Loucy (cell line): ENCODE data around the gene PDZRN3.

Experiments used
- H2AFZ ChIP-seq: fragments of 200-600 bp; sonication (generic); 2 replicates; pipeline ENCODE4 v1.6.0; 2016; ENCODE audit warnings: antibody characterized with exemption, mild to moderate bottlenecking, low read length, moderate library complexity
- H3F3A ChIP-seq: fragments of 200-600 bp; 2 replicates; pipeline ENCODE4 v1.6.0; 2016; ENCODE audit warnings: antibody characterized with exemption, low read depth, mild to moderate bottlenecking
- H3K27me3 ChIP-seq: fragments of 200-600 bp; sonication (generic); 2 replicates; pipeline ENCODE4 v1.6.1; 2014; ENCODE audit warnings: low read length, mild to moderate bottlenecking; ENCODE audit not compliant: insufficient read depth, poor library complexity, severe bottlenecking
- H3K36me3 ChIP-seq: fragments of 200-600 bp; sonication (generic); 2 replicates; pipeline ENCODE4 v1.6.1; 2016; ENCODE audit warnings: low read length; ENCODE audit not compliant: insufficient read depth
- H3K4me1 ChIP-seq: fragments of 200-600 bp; sonication (generic); 2 replicates; pipeline ENCODE4 v1.5.1; 2014; ENCODE audit warnings: low read length, mild to moderate bottlenecking; ENCODE audit not compliant: insufficient read depth, poor library complexity, severe bottlenecking
- H3K4me2 ChIP-seq: fragments of 200-600 bp; sonication (generic); 2 replicates; pipeline ENCODE4 v1.6.0; 2014; ENCODE audit warnings: antibody characterized with exemption, low read length, low read depth, mild to moderate bottlenecking; ENCODE audit not compliant: poor library complexity, severe bottlenecking
- H3K4me3 ChIP-seq: fragments of 200-600 bp; sonication (generic); 2 replicates; pipeline ENCODE4 v1.5.1; 2014; ENCODE audit warnings: low read length, mild to moderate bottlenecking, mixed read lengths; ENCODE audit not compliant: poor library complexity, severe bottlenecking
- H3K79me2 ChIP-seq: fragments of 200-600 bp; sonication (generic); 2 replicates; pipeline ENCODE4 v1.6.1; 2014; ENCODE audit warnings: low read length; ENCODE audit not compliant: insufficient read depth
- H3K9ac ChIP-seq: fragments of 200-600 bp; sonication (generic); 2 replicates; pipeline ENCODE4 v1.6.0; 2014; ENCODE audit warnings: mild to moderate bottlenecking, low read depth, low read length, moderate library complexity; ENCODE audit not compliant: poor library complexity, severe bottlenecking
- H3K9me2 ChIP-seq: fragments of 200-600 bp; sonication (generic); replicated peaks from 2 replicates; pipeline ENCODE4 v1.6.1; 2016; ENCODE audit warnings: low read depth, low read length, mixed read lengths
- H3K9me3 ChIP-seq: fragments of 200-600 bp; sonication (generic); 2 replicates; pipeline ENCODE4 v1.6.1; 2014; ENCODE audit warnings: mild to moderate bottlenecking, antibody characterized with exemption, low read length, low read depth; ENCODE audit not compliant: insufficient read depth
- H4K20me1 ChIP-seq: fragments of 200-600 bp; sonication (generic); 2 replicates; pipeline ENCODE4 v1.6.0; 2014; ENCODE audit warnings: antibody characterized with exemption, low read length, mild to moderate bottlenecking; ENCODE audit not compliant: insufficient read depth, poor library complexity, severe bottlenecking
- TF ChIP-seq, protein P1 (sequence below): fragments of 200-600 bp; sonication (generic); conservative IDR thresholded peaks from 2 replicates; pipeline ENCODE4 v1.5.1; 2014; ENCODE audit warnings: mild to moderate bottlenecking, antibody characterized with exemption, low read length

The PDZRN3 gene

DNA sequence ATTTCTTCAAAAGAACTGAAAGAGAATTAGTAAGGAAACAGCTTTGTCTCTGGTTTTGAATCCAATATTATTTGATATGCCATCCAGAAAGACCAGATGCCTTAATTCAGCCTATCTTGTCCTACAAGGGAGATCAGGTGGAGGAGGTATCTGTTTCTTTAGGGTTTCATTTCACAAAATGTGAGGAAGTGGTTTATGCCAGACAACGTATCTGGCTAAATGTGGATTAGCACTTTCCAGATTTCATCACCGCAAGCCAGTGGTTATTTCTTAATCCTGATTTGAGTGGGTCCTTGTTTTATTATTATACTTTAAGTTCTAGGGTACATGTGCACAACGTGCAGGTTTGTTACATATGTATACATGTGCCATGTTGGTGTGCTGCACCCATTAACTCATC lies 292.2 kb downstream of the PDZRN3 start:
- H3K36me3 ChIP-seq: no peaks in the 10 kb centered on the region
- H3K9ac ChIP-seq: no peak overlapping the region
- no peak overlapping the region for H2AFZ ChIP-seq
- no peaks in the 10 kb centered on the region; the same call in 1 of the 2 replicates for H3K9me3 ChIP-seq
- H3F3A ChIP-seq: 0 out of 2 replicates have a peak, but pooled peaks cover 2% of the 10 kb centered on the region
- no peaks in the 10 kb centered on the region for H3K27me3 ChIP-seq
- no peaks in the 10 kb centered on the region for H3K4me1 ChIP-seq
- no peaks in the 10 kb centered on the region for H4K20me1 ChIP-seq
- TF ChIP-seq, protein P1, sequence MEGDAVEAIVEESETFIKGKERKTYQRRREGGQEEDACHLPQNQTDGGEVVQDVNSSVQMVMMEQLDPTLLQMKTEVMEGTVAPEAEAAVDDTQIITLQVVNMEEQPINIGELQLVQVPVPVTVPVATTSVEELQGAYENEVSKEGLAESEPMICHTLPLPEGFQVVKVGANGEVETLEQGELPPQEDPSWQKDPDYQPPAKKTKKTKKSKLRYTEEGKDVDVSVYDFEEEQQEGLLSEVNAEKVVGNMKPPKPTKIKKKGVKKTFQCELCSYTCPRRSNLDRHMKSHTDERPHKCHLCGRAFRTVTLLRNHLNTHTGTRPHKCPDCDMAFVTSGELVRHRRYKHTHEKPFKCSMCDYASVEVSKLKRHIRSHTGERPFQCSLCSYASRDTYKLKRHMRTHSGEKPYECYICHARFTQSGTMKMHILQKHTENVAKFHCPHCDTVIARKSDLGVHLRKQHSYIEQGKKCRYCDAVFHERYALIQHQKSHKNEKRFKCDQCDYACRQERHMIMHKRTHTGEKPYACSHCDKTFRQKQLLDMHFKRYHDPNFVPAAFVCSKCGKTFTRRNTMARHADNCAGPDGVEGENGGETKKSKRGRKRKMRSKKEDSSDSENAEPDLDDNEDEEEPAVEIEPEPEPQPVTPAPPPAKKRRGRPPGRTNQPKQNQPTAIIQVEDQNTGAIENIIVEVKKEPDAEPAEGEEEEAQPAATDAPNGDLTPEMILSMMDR: no peak
- no peaks in the 10 kb centered on the region for H3K79me2 ChIP-seq
- H3K9me2 ChIP-seq: no peaks in the 10 kb centered on the region
- no peak overlapping the region for H3K4me3 ChIP-seq
- no peak overlapping the region for H3K4me2 ChIP-seq
